Measurements from ENCODE around the gene KLHDC3. TPM values are rescaled to one million over a fixed set of nuclear protein-coding genes. Genes with fewer than 3 reads are reported as not detected.
"Not testable (repeated sequence)": the region's sequence is repeated elsewhere in the genome, so short reads cannot be mapped to it uniquely, and the experiment has no call there.

KLHDC3 gene
- total RNA-seq, 3 donors from 2014 or later: 51.9 to 55.8 (median 52.2) TPM

GRCh38 chr6:42979523-42980177 is 34.4 kb upstream of the KLHDC3 start:
- peak overlapping the region; percentile 89 for H3K4me3 Mint-ChIP-seq
- peaks cover 51% of the 10 kb centered on the region for H3K4me1 Mint-ChIP-seq (ENCODE audit: low read depth)
- no peaks in the 10 kb centered on the region for H3K27me3 Mint-ChIP-seq (ENCODE audit: low read depth)
- no peaks in the 10 kb centered on the region for H3K9me3 Mint-ChIP-seq
- H3K36me3 Mint-ChIP-seq (ENCODE audit: insufficient read depth): peaks cover 3% of the 10 kb centered on the region
- DNase-seq: no peak
- peak; percentile 34 to 35 for ATAC-seq

- Mint-ChIP-seq H3K4me3 (no peak overlapping the region), H3K9me3 (no peaks in the 10 kb centered on the region), H3K4me1 (ENCODE audit: low read depth) (peaks cover 58% of the 10 kb centered on the region), H3K27me3 (ENCODE audit: low read depth) (no peaks in the 10 kb centered on the region), H3K36me3 (ENCODE audit: insufficient read depth) (peaks cover 2% of the 10 kb centered on the region)
- ATAC-seq (no peak), DNase-seq (no peak)
Measured at GRCh38 chr6:42981836-42982235, 32.2 kb upstream of the KLHDC3 start.

DNA sequence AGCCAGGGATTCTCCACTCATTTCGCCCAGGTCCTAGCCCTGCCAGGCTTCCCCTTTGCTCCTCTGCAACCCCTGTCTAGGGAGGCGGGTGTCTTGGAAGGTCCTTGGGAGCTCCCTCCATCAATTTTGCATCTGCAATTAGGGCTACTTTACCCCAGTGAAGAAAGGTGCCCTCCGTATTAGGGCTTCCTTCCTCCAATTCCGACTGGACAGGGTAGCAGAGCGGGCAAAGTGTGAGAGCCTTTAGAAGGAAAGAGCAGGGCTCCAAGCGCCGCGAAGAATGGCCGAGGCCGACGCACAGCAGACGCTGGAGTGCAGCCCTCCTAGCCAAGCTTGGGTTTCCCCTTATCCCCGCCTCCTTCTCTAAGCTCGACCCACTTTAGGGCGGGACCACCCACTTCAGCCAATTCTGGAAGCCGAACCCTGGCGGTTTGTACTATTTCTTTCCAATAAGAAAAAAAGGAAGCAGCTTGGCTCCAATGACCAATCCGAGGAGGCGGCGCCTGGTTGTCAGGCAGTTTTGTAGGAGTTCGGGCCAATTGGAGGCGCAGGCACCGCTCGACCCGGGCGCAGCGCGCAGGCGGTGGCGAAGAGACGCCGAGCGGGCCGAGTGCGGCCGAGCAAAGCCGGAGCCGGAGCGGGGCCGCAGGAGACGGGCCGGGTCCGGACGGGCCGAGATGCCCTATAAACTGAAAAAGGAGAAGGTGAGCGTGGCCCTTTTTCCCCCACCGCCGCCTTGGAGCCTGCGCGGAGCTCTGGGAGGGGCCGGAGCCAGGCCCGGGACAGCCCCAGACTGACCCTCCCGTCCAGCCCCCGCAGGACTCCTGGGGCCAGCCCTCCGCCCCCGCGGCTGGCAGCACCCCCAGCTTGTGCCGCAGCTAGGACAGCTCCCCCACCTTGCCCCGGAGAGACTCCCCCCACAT is 29.8 kb upstream of the KLHDC3 start, which contains the start of gene PPP2R5D:
TSS of gene PPP2R5D (plus strand) at position 570 of the 923 bp plus-strand sequence. CDS start at position 678, 108 bp downstream.
- Mint-ChIP-seq H3K4me1 (ENCODE audit: low read depth) (peaks cover 67% of the 10 kb centered on the region), H3K27me3 (ENCODE audit: low read depth) (no peaks in the 10 kb centered on the region), H3K9me3 (no peaks in the 10 kb centered on the region), H3K4me3 (peak within 1 kb of the TSS; percentile 95), H3K36me3 (ENCODE audit: insufficient read depth) (peaks cover 9% of the 10 kb centered on the region)
- ATAC-seq: peak; percentile 92 to 93
- DNase-seq: peak; percentile 94

GRCh38 chr6:42984924-42985475 is 29.0 kb upstream of the KLHDC3 start:
- no peaks in the 10 kb centered on the region for H3K9me3 Mint-ChIP-seq
- no peak for ATAC-seq
- H3K36me3 Mint-ChIP-seq (ENCODE audit: insufficient read depth): peaks cover 11% of the 10 kb centered on the region
- peaks cover 60% of the 10 kb centered on the region for H3K4me1 Mint-ChIP-seq (ENCODE audit: low read depth)
- peak overlapping the region; percentile 95 for H3K4me3 Mint-ChIP-seq
- H3K27me3 Mint-ChIP-seq (ENCODE audit: low read depth): no peaks in the 10 kb centered on the region
- no peak for DNase-seq

DNA sequence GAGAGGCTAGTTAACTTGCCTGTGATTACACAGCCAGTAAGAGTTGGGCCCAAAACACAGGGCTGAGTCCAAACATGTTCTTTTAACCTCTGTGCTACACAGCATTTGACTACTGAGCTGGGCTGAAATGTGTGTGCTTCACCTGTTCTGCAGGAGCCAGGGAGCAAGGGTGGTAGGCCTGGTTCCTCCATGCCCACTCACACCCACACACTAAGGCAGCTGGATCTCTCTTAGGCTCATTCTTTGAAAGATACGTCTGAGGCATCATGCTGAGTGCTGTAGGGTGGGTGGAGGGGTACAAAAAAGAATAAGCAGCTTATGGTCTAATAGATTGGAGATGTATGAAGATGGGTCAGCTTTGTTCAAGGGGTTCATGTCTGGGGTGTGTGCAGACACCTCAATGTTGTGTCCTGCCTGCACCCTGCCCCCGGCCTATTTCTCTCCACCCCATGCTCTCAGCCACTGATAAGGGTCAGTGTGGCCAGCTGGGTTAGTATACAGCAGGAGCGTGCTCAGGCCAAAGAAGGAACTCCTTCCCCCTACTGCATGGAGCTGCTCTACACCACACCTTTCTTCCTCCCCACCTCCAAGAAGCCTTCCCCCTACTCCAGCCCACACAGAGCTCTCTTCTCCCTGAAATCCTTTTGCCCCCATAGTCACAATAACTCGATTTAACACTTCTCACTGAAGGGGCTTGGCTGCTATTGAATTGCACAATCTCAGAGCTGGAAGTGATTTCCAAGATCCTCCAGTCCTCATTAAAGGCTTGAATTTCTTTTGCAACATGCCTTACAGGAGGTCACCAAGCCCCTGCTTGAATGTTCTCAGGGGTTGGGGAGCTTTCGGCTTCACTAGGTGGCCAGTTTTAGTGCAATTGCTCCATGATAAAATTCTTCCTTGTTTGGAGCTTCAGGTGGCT is 26.3 kb upstream of the KLHDC3 start:
- Mint-ChIP-seq H3K9me3 (no peaks in the 10 kb centered on the region), H3K4me3 (no peak overlapping the region), H3K36me3 (ENCODE audit: insufficient read depth) (peaks cover 17% of the 10 kb centered on the region), H3K27me3 (ENCODE audit: low read depth) (no peaks in the 10 kb centered on the region), H3K4me1 (ENCODE audit: low read depth) (peaks cover 49% of the 10 kb centered on the region)
- no peak for DNase-seq
- no peak for ATAC-seq

- H3K36me3 Mint-ChIP-seq (ENCODE audit: insufficient read depth): peaks cover 17% of the 10 kb centered on the region
- no peak overlapping the region for H3K4me3 Mint-ChIP-seq
- DNase-seq (no peak), ATAC-seq (no peak)
- no peaks in the 10 kb centered on the region for H3K9me3 Mint-ChIP-seq
- H3K27me3 Mint-ChIP-seq (ENCODE audit: low read depth): no peaks in the 10 kb centered on the region
- H3K4me1 Mint-ChIP-seq (ENCODE audit: low read depth): peaks cover 45% of the 10 kb centered on the region
Measured at GRCh38 chr6:42988486-42989020, 25.5 kb upstream of the KLHDC3 start.

- no peaks in the 10 kb centered on the region for H3K9me3 Mint-ChIP-seq
- DNase-seq (no peak), ATAC-seq (no peak)
- peaks cover 39% of the 10 kb centered on the region for H3K4me1 Mint-ChIP-seq (ENCODE audit: low read depth)
- no peaks in the 10 kb centered on the region for H3K27me3 Mint-ChIP-seq (ENCODE audit: low read depth)
- H3K4me3 Mint-ChIP-seq: no peak overlapping the region
- H3K36me3 Mint-ChIP-seq (ENCODE audit: insufficient read depth): peaks cover 17% of the 10 kb centered on the region
Measured at GRCh38 chr6:42989923-42990322, 24.1 kb upstream of the KLHDC3 start.

DNA sequence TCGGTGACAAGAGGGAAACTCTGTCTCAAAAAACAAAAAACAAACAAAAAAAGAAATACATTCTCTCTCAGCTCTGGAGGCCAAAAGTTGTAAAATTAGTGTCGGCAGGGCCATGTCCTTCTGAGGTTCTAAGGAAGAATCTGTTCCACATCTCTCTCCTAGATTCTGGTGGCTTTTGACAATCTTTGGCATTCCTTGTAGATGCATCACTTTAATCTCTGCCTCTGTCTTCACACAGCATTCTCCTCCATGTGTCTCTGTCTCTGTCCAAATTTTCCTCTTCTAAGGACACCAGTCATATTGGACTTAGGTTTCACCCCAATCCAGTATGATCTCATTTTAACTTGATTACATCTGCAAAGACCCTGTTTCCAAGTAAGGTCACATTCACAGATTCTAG is 20.6 kb upstream of the KLHDC3 start:
- H3K36me3 Mint-ChIP-seq (ENCODE audit: insufficient read depth): peaks cover 14% of the 10 kb centered on the region

GRCh38 chr6:42996513-42996912 is 17.5 kb upstream of the KLHDC3 start:
- DNase-seq (no peak), ATAC-seq (no peak)
- no peak overlapping the region for H3K4me3 Mint-ChIP-seq
- H3K36me3 Mint-ChIP-seq (ENCODE audit: insufficient read depth): peaks cover 6% of the 10 kb centered on the region
- no peaks in the 10 kb centered on the region for H3K27me3 Mint-ChIP-seq (ENCODE audit: low read depth)
- H3K9me3 Mint-ChIP-seq: no peaks in the 10 kb centered on the region
- H3K4me1 Mint-ChIP-seq (ENCODE audit: low read depth): peaks cover 2% of the 10 kb centered on the region

More for the DNA sequence above, 20.6 kb upstream of the KLHDC3 start:
- H3K9me3 Mint-ChIP-seq: no peaks in the 10 kb centered on the region
- ATAC-seq (no peak), DNase-seq (no peak)
- no peak overlapping the region for H3K4me3 Mint-ChIP-seq
- H3K4me1 Mint-ChIP-seq (ENCODE audit: low read depth): peaks cover 6% of the 10 kb centered on the region
- H3K27me3 Mint-ChIP-seq (ENCODE audit: low read depth): no peaks in the 10 kb centered on the region

- not testable (repeated sequence) for H3K4me3 Mint-ChIP-seq; H3K9me3 Mint-ChIP-seq; H3K4me1 Mint-ChIP-seq (ENCODE audit: low read depth); ATAC-seq; H3K27me3 Mint-ChIP-seq (ENCODE audit: low read depth); DNase-seq; H3K36me3 Mint-ChIP-seq (ENCODE audit: insufficient read depth)
Measured at GRCh38 chr6:42998205-42998604, 15.8 kb upstream of the KLHDC3 start.

DNA sequence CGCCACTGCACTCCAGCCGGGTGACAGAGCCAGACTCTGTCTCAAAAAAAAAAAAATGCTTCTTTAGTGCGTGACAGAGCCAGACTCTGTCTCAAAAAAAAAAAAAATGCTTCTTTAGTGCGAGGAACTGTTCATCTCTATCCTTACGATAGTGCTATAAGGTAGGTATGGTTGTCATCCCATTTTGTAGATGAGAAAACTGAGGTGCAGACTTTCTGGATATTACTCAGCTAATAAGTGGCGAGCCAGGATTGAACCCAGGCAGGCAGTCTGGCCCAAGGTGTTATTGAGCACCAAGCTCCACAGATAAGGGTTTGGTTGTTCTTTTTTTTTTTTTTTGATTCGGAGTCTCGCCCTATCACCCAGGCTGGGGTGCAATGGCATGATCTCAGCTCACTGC is 12.2 kb upstream of the KLHDC3 start:
- Mint-ChIP-seq H3K4me1 (ENCODE audit: low read depth) (no peaks in the 10 kb centered on the region), H3K9me3 (no peaks in the 10 kb centered on the region), H3K4me3 (no peak overlapping the region), H3K27me3 (ENCODE audit: low read depth) (no peaks in the 10 kb centered on the region), H3K36me3 (ENCODE audit: insufficient read depth) (peaks cover 6% of the 10 kb centered on the region)
- ATAC-seq (no peak), DNase-seq (no peak)

DNA sequence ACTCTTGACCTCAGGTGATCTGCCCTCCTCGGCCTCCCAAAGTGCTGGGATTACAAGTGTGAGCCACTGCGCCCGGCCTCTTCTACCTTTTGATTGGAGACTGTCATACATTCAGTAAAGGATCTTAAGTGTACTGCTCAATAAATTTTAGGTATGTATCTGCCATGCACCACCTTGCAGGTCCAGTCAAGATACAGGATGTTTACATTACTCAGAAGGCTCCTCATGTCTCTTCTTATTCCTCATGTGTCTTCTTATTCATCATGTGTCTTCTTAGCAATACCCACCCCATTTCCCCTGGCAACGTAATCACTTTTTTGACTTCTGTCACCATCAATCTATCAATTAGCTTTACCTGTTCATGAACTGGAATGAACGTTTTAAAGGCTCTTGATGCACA is 8.2 kb upstream of the KLHDC3 start:
- H3K9me3 Mint-ChIP-seq: no peaks in the 10 kb centered on the region
- ATAC-seq: no peak
- no peaks in the 10 kb centered on the region for H3K27me3 Mint-ChIP-seq (ENCODE audit: low read depth)
- H3K4me3 Mint-ChIP-seq: no peak overlapping the region
- no peaks in the 10 kb centered on the region for H3K4me1 Mint-ChIP-seq (ENCODE audit: low read depth)
- peaks cover 14% of the 10 kb centered on the region for H3K36me3 Mint-ChIP-seq (ENCODE audit: insufficient read depth)
- DNase-seq: no peak

GRCh38 chr6:43006251-43006650 is 7.8 kb upstream of the KLHDC3 start:
- no peaks in the 10 kb centered on the region for H3K9me3 Mint-ChIP-seq
- DNase-seq (no peak), ATAC-seq (no peak)
- no peak overlapping the region for H3K4me3 Mint-ChIP-seq
- no peaks in the 10 kb centered on the region for H3K4me1 Mint-ChIP-seq (ENCODE audit: low read depth)
- no peaks in the 10 kb centered on the region for H3K27me3 Mint-ChIP-seq (ENCODE audit: low read depth)
- H3K36me3 Mint-ChIP-seq (ENCODE audit: insufficient read depth): peaks cover 16% of the 10 kb centered on the region

Data from activated T-cell treated with anti-CD3 and anti-CD28 coated beads, Interleukin-2, amount 50 U/mL, for 4 hours (primary cell).